Posterior cingulate gyrus (tissue), 11 donors: ENCODE results near the gene EDEM2.
"Not testable (repeated sequence)": the region's sequence is repeated elsewhere in the genome, so short reads cannot be mapped to it uniquely, and the experiment has no call there.

Source experiments
- DNase-seq, 10 donors: peaks; one replicate each; pipeline versions ENCODE4 v3.0.0 to v3.0.0-alpha.2; 2020 to 2021; ENCODE audit warnings: mixed read lengths in 3 of 10
- intact Hi-C: fragments of 100-400 bp; cut with DNase I; formaldehyde crosslinking; loops from one replicate; pipeline ENCODE4 v1.15.1; 2023

EDEM2 gene, protein sequence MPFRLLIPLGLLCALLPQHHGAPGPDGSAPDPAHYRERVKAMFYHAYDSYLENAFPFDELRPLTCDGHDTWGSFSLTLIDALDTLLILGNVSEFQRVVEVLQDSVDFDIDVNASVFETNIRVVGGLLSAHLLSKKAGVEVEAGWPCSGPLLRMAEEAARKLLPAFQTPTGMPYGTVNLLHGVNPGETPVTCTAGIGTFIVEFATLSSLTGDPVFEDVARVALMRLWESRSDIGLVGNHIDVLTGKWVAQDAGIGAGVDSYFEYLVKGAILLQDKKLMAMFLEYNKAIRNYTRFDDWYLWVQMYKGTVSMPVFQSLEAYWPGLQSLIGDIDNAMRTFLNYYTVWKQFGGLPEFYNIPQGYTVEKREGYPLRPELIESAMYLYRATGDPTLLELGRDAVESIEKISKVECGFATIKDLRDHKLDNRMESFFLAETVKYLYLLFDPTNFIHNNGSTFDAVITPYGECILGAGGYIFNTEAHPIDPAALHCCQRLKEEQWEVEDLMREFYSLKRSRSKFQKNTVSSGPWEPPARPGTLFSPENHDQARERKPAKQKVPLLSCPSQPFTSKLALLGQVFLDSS

DNA sequence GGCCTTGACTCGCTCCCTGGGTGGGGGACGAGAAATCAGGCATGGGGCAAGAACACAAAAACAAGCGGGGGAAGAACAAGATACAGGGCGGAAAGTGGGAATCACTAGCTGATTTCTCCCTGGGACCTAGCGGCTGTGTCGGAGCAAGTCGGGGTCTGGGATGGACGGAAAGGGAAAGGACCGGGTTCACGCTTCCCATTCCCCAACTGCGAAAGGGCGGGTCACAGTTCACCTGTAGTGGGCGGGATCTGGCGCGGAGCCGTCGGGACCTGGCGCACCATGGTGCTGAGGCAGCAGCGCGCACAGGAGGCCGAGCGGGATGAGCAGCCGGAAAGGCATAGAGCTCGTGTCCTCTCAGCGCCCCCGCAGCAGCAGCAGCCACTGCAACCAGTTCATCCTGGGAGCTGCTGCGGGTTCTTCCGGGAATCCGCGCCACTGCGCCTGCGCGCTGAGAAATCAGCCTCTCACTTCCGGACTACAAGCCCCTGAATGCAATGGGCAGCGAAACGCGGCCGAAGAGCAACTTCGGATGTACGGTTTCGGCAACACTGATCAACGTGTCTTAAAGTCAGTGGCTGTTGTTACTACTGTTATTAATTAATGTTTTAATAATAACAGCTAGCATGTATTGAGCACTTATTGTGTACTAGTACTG lies at the start of gene EDEM2:
Gene EDEM2 (minus strand): TSS at position 417 of the 655 bp plus-strand sequence. CDS start 78 bp downstream, at position 339.
- intact Hi-C loops: loop anchor here (2.0 to 5.0 kb wide), 4 partner anchors 54 to 275 kb away; partner anchors contain the start of genes GGT7, MMP24OS and TRPC4AP
- DNase-seq: peak; percentile 92 to 99 (median 96)

DNA sequence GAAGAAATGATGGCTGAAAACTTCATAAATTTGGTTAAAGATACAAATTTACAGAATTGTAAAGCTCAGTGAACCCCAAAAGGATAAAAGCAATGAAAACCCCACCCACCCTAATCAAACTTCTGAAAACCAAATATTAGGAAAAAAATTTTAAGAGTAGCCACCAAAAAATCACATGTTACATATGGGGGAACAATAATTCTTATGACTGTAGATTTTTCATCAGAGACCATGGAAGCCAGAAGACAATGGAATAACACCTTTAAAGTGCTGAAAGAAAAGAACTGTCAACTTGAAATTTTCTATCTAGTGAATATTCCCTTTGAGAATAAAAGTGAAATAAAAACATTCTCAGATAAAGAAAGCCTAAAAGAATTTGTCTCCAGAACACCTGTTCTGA lies 49.2 kb upstream of the EDEM2 start:
- intact Hi-C loops: no loop called here
- no peak for DNase-seq

DNA sequence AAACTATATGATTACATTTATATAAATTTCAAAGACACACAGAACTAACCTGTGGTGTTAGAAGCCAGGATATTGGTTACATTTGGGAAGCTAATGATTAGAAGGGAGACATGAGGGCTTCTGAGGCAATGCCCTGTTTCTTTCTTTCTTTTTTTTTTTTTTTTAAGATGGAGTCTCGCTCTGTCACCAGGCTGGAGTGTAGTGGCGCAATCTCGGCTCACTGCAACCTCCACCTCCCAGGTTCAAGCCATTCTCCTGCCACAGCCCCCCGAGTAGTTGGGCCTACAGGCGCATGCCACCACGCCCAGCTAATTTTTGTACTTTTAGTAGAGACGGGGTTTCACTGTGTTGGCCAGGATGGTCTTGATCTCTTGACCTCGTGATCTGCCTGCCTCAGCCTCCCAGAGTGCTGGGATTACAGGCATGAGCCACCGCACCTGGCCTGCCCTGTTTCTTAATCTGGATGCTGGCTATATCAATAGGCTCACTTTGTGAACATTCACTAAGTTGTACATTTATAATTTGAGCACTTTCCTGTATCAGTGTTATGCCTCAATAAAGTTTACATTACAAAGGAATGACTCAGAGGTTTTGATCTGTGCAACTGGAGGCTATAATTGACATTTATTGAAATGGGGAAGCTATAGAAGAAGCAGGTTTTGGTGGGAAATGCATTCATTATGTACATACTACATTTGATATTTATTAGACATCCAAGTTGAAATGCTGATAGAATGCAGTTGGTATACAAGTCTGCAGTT lies 46.1 kb upstream of the EDEM2 start:
- DNase-seq, intact Hi-C loops: not testable (repeated sequence)

DNA sequence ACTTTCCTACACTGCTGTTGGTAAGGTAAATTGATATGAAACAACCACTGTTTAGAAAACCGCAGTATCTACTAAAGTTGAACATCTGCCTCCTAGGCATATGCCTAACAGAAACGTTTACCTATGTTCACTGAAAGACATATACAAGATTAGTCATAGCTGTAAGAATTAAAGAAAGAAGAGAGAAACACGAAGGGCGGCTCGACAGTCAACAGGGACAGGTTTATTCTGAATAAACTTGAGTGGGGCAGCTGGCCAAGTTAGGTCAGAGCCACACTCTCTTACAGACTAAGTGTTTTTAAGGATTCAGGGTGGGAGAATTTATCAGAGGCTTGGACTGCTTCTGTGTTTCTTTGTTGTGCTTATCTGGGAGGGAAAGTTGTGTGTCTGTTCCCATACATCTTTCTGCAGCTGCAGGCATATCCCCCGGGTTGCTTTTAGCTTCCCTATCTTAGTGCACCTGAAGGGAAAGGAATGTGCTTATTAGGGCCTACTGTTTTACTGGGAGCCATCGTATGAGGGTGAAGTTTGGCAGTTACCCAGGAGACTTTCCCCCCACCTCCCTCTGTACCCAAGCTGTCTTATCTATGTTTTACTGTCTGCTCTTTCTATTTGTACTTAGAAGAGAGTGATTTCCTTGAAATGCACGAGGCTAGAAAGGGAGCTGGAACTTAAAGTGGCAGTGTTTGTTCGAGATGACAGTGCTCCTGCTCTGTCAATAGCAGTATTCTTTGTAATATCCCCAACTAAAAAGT lies 45.2 kb upstream of the EDEM2 start:
- no peak for DNase-seq
- intact Hi-C loops: no loop called here

DNA sequence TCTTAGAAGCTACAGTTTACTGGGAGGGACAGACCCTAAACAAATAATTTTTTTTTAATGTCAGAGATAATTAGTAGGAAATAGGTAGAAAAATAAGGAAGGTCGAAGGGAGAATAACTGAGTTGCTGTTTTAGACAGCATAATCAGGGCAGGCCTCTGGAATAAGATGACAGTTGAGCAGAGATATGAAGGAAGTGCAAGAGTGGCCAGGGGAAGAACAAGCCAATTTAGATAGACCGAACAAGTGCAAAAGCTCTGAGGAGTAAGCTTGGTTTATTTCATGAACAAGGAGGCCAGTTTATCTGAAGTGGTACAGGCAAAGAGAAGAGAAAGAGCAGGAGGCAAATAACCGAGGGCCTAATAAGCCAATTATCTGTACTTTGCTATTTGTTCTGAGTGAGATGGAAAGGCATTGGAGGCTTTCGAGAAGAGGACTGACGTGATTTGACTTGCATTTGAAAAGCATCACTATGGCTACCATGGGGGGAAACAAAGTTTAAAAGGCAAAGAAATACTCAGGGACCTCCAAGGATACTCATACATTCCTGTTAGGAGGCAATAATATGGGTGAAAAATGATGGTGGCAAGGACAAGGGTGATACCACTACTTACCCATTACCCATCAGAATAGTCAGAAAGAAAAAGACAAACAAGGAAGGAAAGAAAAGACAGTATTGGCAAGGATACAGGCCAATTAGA lies 44.4 kb upstream of the EDEM2 start:
- intact Hi-C loops: no loop called here
- DNase-seq: no peak

DNA sequence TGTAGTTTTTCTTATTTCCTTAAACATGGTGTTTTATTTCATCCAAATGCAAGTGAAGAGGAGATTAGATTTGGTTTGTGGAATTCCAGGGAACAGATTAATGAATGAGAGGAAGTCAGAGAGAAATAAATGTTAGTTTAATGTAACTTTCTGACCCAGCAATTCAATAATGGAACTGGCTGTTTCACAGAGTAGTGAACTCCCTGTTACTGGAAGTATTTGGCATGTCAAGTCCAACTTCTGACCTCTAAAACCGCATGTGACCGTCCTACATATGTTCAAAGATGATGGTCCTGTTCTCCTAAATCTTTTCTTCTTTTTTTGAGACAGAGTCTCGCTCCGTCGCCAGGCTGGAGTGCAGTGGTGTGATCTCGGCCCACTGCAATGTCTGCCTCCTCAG lies 43.4 kb upstream of the EDEM2 start:
- DNase-seq: no peak
- intact Hi-C loops: no loop called here

DNA sequence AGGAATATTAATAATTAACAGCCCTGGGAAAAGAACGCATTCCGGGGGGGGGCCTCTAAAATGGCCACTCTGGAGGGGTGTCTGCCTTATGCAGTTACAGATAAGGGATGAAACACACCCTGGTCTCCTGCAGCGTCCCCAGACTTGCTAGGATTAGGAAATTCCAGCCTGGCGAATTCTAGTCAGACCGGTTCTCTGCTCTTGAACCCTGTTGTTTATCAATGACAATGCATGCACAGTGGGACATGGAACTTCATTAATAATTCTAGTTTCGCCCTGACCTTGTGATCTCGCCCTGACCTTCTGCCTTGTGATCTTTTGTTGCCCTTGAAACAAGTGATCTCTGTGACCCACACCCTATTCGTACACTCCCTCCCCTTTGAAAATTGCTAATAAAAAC lies 42.1 kb upstream of the EDEM2 start:
- intact Hi-C loops, DNase-seq: not testable (repeated sequence)

DNA sequence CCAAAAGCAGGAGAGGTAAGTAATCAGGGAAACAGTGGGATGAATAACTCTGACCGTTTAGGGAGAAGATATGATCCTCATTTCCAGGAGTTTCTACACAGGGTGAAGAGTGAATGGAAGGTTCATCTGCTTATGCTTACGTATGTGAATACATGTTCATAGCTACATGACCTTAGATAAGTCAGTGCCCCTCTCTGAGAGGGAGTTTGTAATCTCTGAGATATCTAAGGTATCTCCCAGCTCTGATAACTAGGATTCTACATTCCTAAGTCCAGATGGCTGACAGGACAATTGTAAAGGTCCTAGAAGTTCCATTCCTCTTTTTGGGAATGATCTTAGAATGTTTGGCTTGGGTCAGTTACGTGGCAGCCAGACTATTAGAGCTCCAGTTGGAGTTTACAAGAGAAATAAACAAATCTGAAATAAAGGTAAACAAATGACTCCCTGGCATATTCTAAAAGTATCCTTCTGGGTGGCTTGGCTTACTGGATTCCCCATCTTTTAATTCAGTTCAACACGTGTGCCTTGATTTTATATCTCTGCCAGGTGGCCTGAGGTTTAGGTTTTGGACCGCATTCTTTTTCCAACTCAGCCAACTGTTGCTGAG lies 40.6 kb upstream of the EDEM2 start:
- DNase-seq: no peak
- intact Hi-C loops: no loop called here

DNA sequence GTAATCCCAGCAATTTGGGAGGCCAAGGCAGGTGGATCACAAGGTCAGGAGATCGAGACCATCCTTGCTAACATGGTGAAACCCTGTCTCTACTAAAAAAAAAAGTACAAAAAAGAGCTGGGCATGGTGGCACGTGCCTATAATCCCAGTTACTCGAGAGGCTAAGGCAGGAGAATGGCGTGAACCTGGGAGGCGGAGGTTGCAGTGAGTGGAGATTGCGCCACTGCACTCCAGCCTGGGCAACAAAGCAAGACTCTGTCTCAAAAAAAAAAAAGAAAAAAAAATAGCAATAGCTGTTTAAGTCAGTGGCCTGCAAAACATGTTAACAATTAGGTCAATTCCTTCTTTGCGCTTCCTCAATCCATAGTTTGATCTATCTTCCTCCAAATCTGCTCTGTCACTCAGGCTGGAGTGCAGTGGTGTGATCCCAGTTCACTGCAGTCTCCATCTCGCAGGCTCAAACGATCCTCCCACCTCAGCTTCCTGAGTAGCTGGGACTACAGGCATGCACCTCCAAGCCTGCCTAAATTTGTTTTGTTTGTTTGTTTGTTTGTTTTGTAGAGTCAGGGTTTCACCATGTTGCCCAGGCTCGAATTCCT lies 39.7 kb upstream of the EDEM2 start:
- DNase-seq, intact Hi-C loops: not testable (repeated sequence)

DNA sequence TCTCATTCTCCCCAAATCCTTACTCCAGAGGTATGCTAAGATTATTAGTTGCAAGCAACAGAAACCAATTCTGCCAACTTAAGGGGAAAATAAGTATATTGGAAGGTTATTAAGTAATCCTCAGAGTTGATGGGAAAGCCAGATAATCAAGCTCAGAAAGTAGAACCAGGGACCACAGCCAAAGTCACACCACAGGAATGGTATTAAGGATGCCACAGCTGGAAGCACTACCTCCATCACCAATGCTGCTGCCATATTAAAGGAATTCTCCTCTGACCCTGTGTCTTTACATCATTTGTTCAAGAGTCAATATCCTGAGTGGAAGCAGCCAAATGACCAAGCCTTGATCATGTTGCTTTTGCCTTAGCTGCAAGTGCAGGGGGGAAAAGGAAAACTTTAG lies 34.6 kb upstream of the EDEM2 start:
- no peak for DNase-seq
- intact Hi-C loops: no loop called here

DNA sequence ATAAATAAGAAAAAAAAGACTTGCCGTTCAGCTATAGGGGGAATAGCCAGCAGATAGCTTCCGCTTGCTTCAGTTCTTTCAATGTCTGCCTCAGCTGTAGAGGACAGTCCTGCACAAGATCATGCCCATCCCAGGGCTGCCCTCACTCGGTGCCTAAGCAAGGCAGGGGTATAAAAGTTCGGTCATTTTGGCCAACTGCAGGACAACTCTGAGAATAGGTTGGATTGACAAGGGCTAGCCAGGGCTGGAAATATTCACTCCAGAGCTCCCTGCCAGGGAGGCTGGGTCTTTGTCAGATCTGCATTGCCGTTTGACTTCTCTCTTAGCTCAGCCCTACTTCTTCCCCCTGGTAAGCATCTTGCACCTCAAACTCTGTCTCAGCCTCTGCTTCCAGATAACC lies 33.1 kb upstream of the EDEM2 start:
- intact Hi-C loops: no loop called here
- DNase-seq: no peak

DNA sequence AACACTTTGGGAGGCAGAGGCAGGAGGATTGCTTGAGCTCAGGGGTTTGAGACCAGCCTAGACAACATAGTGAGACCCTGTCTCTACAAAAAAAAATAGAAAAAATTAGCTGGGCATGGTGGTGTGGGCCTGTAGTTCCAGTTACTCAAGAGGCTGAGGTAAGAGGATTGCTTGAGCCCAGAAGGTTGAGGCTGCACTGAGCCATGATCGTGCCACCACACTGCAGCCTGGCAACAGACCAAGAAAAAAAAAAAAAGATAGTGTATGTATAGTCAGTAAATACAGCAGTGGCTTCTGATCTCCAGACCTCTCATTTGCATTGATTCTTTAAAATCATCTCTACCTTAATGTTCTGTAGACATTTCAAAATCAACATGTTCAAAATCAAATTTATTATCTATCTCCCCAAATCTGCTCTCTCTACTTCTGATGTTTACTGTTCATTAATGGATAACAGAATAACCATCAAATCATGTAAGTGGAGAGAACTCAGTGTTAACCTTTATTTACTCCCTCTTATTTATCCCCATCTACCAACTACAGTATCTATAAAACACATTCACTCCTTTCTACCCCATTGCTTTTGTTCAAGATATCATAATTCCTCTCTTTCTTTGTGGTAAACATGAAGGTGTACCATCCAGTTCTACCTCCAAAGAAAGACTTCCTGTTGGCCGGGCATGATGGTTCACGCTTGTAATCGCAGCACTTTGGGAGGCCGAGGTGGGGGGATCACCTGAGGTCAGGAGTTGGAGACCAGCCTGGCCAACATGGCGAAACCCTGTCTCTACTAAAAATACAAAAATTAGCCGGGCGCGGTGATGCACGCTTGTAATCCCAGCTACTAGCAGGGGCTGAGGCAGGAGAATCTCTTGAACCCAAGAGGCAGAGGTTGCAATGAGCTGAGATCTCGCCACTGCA lies 32.4 kb upstream of the EDEM2 start:
- intact Hi-C loops: no loop called here
- peak in 1 of 10 donors; percentile 48 for DNase-seq

DNA sequence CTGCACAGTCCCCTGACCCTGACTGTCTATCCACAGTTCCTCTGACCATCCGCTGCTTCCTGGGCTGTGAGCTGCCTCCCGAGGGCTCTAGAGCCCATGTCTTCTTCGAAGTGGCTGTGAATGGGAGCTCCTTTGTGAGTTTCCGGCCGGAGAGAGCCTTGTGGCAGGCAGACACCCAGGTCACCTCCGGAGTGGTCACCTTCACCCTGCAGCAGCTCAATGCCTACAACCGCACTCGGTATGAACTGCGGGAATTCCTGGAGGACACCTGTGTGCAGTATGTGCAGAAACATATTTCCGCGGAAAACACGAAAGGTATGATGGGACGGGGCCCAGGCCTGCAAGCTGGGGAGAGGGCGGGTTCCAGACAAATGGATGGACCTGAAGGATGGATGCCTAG lies 29.0 kb upstream of the EDEM2 start:
- DNase-seq: no peak
- intact Hi-C loops: no loop called here

DNA sequence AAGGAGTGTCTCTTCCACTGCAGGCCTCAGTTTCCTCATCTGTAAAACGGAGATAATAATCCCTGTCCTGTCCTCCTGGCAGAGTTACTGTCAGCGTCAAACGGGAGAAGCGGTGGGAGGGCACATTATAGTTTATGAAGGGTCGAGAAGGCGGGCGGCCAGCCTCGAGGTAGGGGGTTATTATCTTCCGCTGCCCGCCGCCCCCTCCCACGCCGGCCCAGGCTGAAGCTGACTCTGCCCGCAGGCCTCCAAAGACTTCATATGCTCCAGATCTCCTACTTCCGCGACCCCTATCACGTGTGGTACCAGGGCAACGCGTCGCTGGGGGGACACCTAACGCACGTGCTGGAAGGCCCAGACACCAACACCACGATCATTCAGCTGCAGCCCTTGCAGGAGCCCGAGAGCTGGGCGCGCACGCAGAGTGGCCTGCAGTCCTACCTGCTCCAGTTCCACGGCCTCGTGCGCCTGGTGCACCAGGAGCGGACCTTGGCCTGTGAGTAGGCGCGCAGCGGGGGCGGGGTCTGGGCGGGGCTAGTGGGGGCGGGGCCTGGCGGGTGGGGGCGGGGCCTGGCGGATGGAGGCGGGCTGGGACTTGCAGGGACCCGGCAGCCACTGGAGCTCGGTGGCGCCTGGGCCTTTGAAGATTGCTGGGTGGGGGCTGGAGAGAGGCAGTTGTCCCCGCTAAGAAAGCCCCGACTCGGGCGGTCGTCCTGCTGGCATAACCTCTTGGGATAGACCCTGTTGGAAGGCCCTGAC lies 27.5 kb upstream of the EDEM2 start:
- intact Hi-C loops: no loop called here
- peak in 1 of 10 donors; percentile 70 for DNase-seq

DNA sequence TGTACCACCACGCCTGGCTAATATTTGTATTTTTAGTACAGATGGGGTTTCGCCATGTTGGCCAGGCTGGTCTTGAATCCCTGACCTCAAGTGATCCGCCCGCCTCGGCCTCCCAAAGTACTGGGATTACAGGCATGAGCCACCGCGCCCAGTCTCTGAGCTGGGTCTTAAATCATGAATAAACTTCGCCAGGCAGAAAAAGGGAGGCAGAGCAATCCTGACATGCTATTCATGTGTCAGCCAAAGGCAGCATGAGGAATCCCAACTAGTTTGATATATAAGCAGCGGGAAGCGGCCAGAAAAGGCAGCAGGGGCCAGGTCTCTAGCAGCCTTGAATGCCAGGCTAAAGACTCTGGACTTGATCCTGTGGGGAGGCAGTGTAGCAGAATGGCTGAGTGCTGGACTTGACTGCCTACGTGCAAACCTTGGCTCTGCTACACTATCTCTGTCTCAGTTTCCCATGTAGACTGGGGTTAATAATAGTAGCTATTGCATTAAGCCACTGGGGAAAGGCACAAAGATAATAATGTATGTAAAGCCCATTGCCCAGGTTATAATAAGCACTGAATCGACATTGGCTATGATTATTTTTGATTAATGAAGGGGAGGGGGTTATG lies 26.5 kb upstream of the EDEM2 start:
- intact Hi-C loops: no loop called here
- DNase-seq: no peak

DNA sequence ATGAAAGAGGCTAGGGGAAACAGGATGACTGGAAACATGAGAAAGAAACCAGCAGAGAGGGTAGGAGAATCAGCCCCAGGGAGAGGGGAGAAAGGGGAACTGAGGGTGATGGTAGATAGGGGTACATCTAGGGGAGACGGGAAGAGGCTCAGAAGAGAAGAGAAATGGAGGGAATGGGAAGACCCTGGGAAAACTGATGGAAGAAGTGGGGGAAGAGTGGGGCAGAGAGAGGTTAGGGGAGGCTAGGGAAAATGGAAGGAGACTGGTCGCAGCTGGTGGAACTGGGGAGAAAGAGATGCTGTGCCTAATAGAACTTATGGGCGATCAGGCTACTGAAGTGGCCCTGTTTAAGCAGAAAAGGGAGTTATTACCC lies 25.3 kb upstream of the EDEM2 start:
- no peak for DNase-seq
- intact Hi-C loops: no loop called here
